ENCODE results near the gene MUC5AC. TPM values are rescaled to one million over a fixed set of nuclear protein-coding genes. Genes with fewer than 3 reads are reported as not detected.

Gene MUC5AC
- total RNA-seq, 2 experiments from 2014 or later, result not detected

DNA sequence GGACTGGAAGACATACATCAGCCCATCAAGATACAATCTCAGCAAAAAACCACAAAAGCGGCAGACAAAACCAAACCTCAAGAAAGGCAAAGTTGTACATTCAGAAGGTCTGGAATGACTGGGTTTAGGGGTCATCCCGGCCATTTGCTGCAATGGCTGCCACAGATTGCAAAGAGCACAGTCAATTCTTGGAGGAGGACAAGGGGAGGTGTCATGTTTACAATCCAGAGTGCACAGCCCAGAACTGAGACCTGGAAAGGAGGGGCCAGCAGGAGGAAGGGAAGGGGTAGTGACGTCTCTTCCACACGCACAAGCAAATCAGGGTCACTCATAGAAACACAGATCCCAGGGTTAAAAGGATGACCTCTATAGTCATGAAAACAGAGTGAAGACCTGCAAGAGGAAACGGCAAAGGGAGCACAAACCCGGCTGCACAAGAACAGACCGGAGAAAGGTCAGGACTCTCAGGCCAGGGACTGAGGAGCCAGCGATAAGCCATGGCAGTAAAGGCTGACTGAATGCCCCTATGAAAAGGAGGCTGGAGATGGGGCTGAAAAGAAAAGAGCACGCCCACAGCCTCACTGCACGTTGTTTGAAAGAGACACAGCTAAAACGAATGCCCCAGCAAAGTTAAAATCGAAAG is 18.2 kb upstream of the MUC5AC start:
- peaks cover 4% of the 10 kb centered on the region for H3K36me3 Mint-ChIP-seq (ENCODE audit: low read depth)
- intact Hi-C loops (cut with DNase I, micrococcal nuclease), result loop anchor here in 1 of 2 experiments (10.0 kb wide), 1 partner anchor 55 kb away; no protein-coding TSS in a partner anchor
- CTCF ChIA-PET, result no interaction called here
- ATAC-seq, result peak; percentile 49
- peaks cover 6% of the 10 kb centered on the region for H3K4me1 Mint-ChIP-seq
- peaks cover 24% of the 10 kb centered on the region for H3K9me3 Mint-ChIP-seq (ENCODE audit: low read depth)
- H3K27me3 Mint-ChIP-seq, result peaks cover 12% of the 10 kb centered on the region
- H3K4me3 Mint-ChIP-seq, result no peak overlapping the region
- no peak for DNase-seq
- POLR2A ChIA-PET, result no interaction called here
- no peak overlapping the region for H3K27ac Mint-ChIP-seq

DNA sequence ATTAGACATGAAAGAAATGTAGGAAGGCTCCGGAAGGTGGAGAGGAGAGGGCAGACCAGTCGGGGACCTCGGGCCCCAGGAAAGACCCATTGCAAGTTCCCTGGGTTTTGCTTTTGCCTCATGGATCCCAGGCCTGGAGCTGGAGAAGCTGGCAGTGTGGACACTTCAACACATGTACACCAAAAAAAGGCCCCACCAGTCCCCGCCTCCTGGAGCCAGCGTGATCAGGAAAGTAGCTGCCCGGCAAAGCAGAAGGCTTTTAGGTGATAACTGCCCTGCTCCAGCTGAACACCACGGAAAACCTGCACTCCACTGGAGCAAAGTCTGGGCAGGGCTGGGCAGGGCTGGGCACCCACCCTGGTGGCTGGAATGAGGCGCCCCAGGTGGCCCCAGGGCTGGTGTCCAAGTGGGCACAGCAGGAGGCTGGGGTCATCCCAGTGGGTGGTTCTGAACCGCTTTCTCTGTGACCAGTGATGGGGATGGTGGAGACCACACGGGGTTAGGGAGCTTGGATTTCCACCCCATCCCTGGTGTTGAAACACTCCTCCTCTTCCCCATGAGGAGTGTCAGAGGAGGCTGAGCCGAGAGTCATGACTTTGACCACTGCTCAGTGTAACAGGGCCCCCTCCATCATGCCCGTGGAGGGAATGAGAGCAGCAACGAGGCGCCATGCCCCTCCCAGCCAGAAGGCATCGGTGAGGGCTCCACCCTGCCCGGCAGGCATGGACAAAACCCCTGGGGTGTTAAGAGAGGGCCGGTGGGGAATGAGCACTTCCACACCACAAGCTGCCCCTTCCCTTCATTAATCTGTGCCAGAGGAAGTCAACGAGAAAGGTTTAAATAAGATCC is 16.9 kb upstream of the MUC5AC start:
- ATAC-seq, result no peak

DNA sequence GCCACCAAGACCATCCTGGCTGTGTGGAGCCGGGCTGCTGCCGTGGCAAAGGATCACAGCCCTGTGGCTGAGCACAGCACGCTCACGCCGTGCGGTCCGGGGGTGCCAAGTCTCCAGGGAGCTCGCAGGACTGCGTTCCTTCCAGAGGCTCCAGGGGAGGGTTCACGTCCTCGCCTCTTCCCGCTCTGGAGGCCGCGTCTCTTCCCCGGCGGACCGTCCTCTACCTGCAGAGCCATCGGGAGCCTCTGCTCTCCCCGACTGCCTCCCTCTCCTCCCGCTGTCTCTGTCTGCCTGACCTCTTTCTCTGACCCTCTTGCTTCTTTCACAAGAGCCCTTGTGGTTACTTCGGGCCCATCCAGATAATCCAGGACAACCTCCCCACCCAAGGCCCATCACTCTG is 11.4 kb upstream of the MUC5AC start:
- Mint-ChIP-seq H3K27me3 (peaks cover 4% of the 10 kb centered on the region), H3K36me3 (ENCODE audit: low read depth) (peaks cover 4% of the 10 kb centered on the region), H3K4me3 (no peak overlapping the region), H3K4me1 (no peaks in the 10 kb centered on the region), H3K27ac (no peak overlapping the region), H3K9me3 (ENCODE audit: low read depth) (peaks cover 25% of the 10 kb centered on the region)
- ChIA-PET POLR2A (no interaction called here), CTCF (no interaction called here)
- DNase-seq (no peak), ATAC-seq (no peak)
- intact Hi-C loops (cut with DNase I, micrococcal nuclease), result loop anchor here in 1 of 2 experiments (10.0 kb wide), 1 partner anchor 62 kb away; no protein-coding TSS in a partner anchor

More for the DNA sequence above, 16.9 kb upstream of the MUC5AC start:
- Mint-ChIP-seq H3K27ac (no peak overlapping the region), H3K27me3 (peaks cover 12% of the 10 kb centered on the region), H3K36me3 (ENCODE audit: low read depth) (peaks cover 4% of the 10 kb centered on the region), H3K4me1 (peaks cover 6% of the 10 kb centered on the region), H3K4me3 (no peak overlapping the region), H3K9me3 (ENCODE audit: low read depth) (peaks cover 21% of the 10 kb centered on the region)
- intact Hi-C loops (cut with DNase I, micrococcal nuclease), result loop anchor here in 1 of 2 experiments (10.0 kb wide), 1 partner anchor 56 kb away; no protein-coding TSS in a partner anchor
- CTCF ChIA-PET, result no interaction called here
- POLR2A ChIA-PET, result no interaction called here
- no peak for DNase-seq

DNA sequence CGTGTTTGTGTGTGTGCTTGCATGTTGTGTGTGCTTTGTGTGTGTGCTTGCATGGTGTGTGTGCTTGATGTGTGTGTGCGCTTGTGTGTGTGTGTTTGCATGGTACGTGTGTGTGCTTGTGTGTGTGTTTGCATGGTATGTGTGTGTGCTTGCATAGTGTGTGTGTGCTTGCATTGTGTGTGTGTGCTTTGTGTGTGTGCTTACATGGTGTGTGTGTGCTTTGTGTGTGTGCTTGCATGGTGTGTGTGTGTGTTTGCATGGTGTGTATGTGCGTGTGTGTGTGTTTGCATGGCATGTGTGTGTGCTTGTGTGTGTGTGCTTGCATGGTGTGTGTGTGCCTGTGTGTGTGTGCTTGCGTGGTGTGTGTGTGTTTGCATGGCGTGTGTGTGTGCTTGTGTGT is 10.0 kb upstream of the MUC5AC start:
- ATAC-seq (no peak), DNase-seq (no peak)
- H3K4me3 Mint-ChIP-seq, result no peak overlapping the region
- peaks cover 5% of the 10 kb centered on the region for H3K4me1 Mint-ChIP-seq
- H3K9me3 Mint-ChIP-seq (ENCODE audit: low read depth), result peaks cover 21% of the 10 kb centered on the region
- CTCF ChIA-PET, result no interaction called here
- POLR2A ChIA-PET, result no interaction called here
- intact Hi-C loops (cut with DNase I, micrococcal nuclease), result loop anchor here in 1 of 2 experiments (10.0 kb wide), 1 partner anchor 63 kb away; no protein-coding TSS in a partner anchor
- H3K36me3 Mint-ChIP-seq (ENCODE audit: low read depth), result peaks cover 4% of the 10 kb centered on the region
- peaks cover 4% of the 10 kb centered on the region for H3K27me3 Mint-ChIP-seq
- H3K27ac Mint-ChIP-seq, result no peak overlapping the region

DNA sequence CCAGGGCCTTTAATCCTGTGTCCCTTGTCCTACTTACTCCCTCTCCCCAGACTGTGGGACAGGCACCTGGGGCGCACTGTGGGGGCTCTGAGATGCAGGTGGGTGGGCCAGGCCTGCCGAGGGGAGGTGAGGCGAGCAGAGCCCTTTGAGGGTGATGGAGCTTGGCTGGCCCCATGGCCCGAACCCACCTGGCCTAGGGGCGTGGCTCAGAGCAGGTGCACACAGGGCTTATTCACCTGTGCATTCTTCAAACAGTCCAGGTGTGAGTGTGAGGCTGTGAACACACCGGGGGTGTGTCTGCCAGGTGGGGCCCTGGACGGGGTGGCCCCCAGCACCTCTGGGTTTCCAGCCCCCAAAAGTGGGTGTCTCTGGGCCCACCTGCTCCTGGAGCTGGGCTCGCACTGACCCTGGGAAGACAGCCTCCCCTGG is 9.0 kb upstream of the MUC5AC start:
- Mint-ChIP-seq H3K36me3 (ENCODE audit: low read depth) (no peaks in the 10 kb centered on the region), H3K27me3 (peaks cover 4% of the 10 kb centered on the region), H3K4me3 (no peak overlapping the region), H3K27ac (no peak overlapping the region), H3K9me3 (ENCODE audit: low read depth) (peaks cover 12% of the 10 kb centered on the region), H3K4me1 (peaks cover 5% of the 10 kb centered on the region)
- intact Hi-C loops (cut with DNase I, micrococcal nuclease), result loop anchor here in 1 of 2 experiments (10.0 kb wide), 1 partner anchor 64 kb away; no protein-coding TSS in a partner anchor
- ChIA-PET CTCF (no interaction called here), POLR2A (no interaction called here)
- DNase-seq (no peak), ATAC-seq (no peak)

DNA sequence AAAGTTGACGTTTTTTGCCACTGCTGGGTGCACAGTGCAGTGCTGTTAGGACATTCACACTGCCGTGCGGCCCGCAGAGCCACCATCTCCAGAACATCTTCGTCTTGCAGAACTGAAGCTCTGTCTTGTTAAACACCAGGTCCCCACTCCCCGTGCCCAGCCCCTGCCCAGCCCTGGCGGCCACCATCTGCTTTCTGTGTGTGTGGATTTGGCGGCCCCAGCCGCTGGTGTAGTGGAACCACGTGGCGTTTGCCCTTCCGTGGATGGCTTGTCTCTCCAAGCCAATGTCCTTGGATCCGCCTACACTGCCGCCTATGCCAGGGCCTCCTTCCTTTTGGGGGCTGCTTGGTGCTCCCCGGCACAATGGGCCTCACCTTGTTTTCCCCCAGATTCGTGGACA is 8.2 kb upstream of the MUC5AC start:
- ATAC-seq (no peak), DNase-seq (no peak)
- Mint-ChIP-seq H3K27ac (no peak overlapping the region), H3K9me3 (ENCODE audit: low read depth) (peaks cover 7% of the 10 kb centered on the region), H3K4me3 (no peak overlapping the region), H3K4me1 (peaks cover 5% of the 10 kb centered on the region), H3K36me3 (ENCODE audit: low read depth) (no peaks in the 10 kb centered on the region), H3K27me3 (peaks cover 4% of the 10 kb centered on the region)
- ChIA-PET POLR2A (no interaction called here), CTCF (no interaction called here)
- intact Hi-C loops (cut with DNase I, micrococcal nuclease), result loop anchor here in 1 of 2 experiments (10.0 kb wide), 1 partner anchor 65 kb away; no protein-coding TSS in a partner anchor

DNA sequence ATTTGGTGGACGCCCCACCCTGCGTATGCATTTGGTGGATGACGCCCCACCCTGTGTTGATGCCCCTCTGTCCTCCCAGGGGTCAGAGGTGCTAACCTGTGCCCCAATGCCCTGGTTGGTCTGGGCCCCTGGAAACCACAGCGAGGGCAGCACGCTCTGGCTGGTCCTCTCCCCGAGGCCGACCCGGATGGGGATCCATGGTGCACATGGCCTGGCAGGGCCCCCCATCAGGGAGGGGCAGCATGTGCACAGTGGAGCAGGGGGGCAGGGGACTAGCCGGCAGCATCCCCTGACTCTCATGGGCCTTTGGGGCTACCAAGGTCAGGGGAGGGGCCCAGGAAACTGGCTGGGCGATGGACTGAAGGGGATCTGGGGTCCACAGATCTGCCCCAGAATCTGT is 7.6 kb upstream of the MUC5AC start:
- Mint-ChIP-seq H3K27ac (no peak overlapping the region), H3K4me3 (no peak overlapping the region), H3K27me3 (peaks cover 4% of the 10 kb centered on the region), H3K36me3 (ENCODE audit: low read depth) (no peaks in the 10 kb centered on the region), H3K9me3 (ENCODE audit: low read depth) (peaks cover 4% of the 10 kb centered on the region), H3K4me1 (peaks cover 5% of the 10 kb centered on the region)
- intact Hi-C loops (cut with DNase I, micrococcal nuclease), result no loop called here
- ChIA-PET POLR2A (no interaction called here), CTCF (no interaction called here)
- ATAC-seq (no peak), DNase-seq (no peak)

DNA sequence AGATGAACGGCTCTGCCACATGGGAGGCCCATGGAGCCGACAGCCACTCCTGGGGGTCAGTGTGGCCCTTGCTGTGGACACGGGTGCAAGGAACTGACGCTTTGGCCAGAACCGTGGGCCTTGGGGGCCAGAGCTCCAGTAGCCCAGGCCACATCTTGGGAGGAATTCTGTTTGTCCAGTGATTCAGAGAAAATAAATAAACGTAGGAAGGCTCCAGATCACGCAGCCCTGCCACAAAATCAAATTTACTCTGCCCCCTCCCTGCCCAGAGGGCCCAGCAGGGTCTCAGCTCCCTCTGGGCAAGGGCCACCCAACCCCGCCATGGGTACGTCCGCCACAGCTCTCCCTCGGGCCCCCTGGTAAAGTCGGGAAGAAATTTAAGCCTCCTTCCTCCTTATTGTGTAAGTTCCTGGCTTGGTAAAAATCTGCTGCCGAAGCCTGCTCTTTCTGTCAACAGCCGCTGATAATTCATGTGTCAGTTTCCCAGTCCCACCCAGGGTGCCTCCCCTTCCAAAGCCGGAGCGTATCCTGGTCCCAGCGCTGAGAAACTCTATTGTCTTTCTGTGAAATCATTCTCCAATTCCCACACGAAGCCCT is 6.9 kb upstream of the MUC5AC start:
- no peak overlapping the region for H3K27ac Mint-ChIP-seq
- H3K9me3 Mint-ChIP-seq (ENCODE audit: low read depth), result peaks cover 4% of the 10 kb centered on the region
- intact Hi-C loops (cut with DNase I, micrococcal nuclease), result no loop called here
- no peak overlapping the region for H3K4me3 Mint-ChIP-seq
- ChIA-PET POLR2A (no interaction called here), CTCF (no interaction called here)
- H3K36me3 Mint-ChIP-seq (ENCODE audit: low read depth), result no peaks in the 10 kb centered on the region
- DNase-seq (no peak), ATAC-seq (no peak)
- H3K4me1 Mint-ChIP-seq, result peaks cover 5% of the 10 kb centered on the region
- peaks cover 4% of the 10 kb centered on the region for H3K27me3 Mint-ChIP-seq

DNA sequence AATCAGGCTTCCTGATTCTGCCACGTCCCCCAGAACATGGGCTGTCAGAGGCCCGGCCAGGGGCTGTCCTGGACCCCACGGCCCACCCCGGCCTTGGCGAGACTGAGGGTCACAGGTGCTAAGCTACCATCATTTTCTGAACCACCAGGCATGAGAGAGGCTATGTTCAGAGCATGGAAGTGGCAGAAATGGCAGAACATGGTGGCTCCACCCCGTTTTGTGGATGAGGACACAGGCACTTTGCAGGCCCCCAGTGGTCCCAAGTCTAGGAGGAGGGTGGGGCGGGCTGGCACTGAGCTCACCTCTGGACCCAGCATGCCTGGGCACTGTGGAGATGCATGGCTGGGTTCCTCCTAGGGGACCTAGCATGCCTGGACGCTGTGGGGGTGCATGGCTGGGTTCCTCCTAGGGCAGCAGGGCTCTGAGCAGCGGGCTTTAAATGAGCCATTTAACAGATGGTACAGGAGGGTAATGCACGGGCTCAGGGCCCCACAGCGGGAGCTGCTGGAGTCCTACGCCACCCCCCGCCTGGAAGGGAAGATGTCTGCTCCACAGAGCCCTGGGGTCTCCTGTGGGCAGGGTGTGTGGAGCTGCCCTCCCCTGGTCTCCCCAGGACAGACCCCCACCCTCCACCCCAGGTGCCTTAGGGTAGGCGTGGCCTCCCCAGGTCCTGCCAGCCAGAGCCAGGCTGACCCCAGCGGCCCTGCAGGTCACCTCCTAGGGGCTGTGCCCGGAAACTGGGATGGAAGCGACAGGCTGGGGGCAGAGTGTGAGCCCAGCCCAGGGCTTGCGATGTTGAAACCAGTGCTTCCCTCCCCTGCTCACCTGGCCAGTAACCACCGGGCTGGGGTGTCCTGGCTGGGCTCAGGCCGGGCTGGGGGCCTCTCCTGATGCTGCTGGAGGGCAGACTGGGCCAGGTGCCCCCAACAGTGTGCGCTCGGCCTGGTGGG is 6.1 kb upstream of the MUC5AC start:
- ChIA-PET CTCF (interaction anchor here (0.6 kb wide), 1 partner anchor 314 kb away, joined by 3 read pairs; no protein-coding TSS in a partner anchor), POLR2A (no interaction called here)
- peaks cover 4% of the 10 kb centered on the region for H3K27me3 Mint-ChIP-seq
- intact Hi-C loops (cut with DNase I, micrococcal nuclease), result no loop called here
- peaks cover 5% of the 10 kb centered on the region for H3K4me1 Mint-ChIP-seq
- no peak overlapping the region for H3K4me3 Mint-ChIP-seq
- DNase-seq (no peak), ATAC-seq (no peak)
- H3K9me3 Mint-ChIP-seq (ENCODE audit: low read depth), result peaks cover 2% of the 10 kb centered on the region
- H3K36me3 Mint-ChIP-seq (ENCODE audit: low read depth), result no peaks in the 10 kb centered on the region
- no peak overlapping the region for H3K27ac Mint-ChIP-seq

DNA sequence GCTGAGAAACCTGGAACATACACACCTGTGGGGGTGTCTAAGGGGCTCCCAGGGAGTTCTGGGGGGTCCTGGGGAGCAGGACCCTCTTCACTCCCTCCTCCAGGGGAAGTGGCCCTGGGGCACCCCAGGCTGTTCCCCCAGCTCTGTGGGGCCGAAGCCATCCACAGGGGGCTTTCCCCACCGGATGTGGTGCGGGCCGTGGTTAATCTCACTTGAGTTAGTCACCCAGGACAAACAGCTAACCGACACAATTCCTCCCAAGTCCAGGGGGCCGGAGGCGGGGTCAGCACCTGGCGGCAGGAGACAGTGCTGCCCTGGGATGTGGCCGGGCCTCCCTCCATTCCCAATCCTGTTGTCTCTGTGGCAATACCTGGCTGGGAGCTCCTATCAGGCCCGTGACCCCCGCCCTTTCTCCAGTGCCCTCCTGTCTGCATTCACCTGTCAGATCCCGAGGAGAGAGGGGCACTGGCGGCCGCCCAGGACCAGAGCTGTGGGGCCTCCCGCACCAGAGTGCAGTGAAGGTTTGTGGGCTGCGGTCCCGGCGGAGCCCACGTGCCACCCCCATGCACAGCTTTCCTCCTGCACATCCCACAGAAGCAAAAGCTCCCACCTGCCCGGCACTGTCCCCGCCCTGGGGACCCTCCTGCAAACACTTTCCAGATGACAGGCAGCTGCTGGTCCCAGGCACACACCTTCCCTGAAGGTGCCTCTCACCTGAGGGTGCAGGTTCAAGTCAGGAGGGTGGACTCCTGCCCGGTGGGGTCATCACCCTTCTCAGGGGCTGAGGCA is 5.2 kb upstream of the MUC5AC start:
- Mint-ChIP-seq H3K27me3 (peaks cover 4% of the 10 kb centered on the region), H3K36me3 (ENCODE audit: low read depth) (no peaks in the 10 kb centered on the region), H3K4me1 (peaks cover 5% of the 10 kb centered on the region), H3K9me3 (ENCODE audit: low read depth) (no peaks in the 10 kb centered on the region), H3K27ac (no peak overlapping the region), H3K4me3 (no peak overlapping the region)
- CTCF ChIA-PET, result no interaction called here
- peak; percentile 64 for DNase-seq
- intact Hi-C loops (cut with DNase I, micrococcal nuclease), result no loop called here
- POLR2A ChIA-PET, result no interaction called here
- ATAC-seq, result peak; percentile 51
